Cardiac fibroblast (primary cell): ENCODE measurements around the gene LTBP1.
A peak's percentile ranks its signal among the peaks of the same experiment; 100 is the strongest.

Experiments used
- DNase-seq, 2 donors: peaks; one replicate each; pipeline versions ENCODE4 v3.0.0 to v3.0.0-alpha.2; 2010; ENCODE audit warnings: low read depth in 2 of 2
- H3K4me3 ChIP-seq, 2 donors: replicated peaks in 1 of 2; 1 replicate in 1 of 2; 2 replicates in 1 of 2; pipeline ENCODE4 v1.5.1; 2011; ENCODE audit warnings: low read depth in 2 of 2, low read length in 2 of 2, mild to moderate bottlenecking in 2 of 2, moderate library complexity in 1 of 2
- TF ChIP-seq, protein P1 (sequence below): IDR thresholded peaks from one replicate; pipeline ENCODE4 v1.5.1; 2011; ENCODE audit warnings: low read depth, mild to moderate bottlenecking, low read length, inconsistent platforms

LTBP1 gene

DNA sequence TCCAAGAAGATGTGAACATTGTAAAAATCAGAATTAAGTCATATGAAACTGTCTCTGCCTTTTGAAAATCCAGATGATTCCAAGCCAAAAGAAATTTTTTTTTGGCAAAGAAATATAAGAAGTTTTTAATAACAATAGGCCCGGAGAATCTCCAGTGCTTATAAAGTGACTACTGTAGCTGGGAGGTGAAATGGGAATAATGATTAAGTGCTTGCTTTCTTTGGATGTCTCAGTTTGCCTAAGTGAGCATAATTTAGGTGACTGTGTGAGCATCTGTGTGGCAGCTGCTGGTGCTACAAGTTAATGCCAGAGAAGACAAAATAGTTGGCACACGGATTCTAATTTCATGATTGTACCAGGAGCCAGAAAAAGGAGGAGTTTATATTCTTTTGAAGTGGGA, 185.0 kb downstream of the LTBP1 start:
- no peak overlapping the region for H3K4me3 ChIP-seq
- peak in 1 of 2 donors; percentile 20 for DNase-seq

DNA sequence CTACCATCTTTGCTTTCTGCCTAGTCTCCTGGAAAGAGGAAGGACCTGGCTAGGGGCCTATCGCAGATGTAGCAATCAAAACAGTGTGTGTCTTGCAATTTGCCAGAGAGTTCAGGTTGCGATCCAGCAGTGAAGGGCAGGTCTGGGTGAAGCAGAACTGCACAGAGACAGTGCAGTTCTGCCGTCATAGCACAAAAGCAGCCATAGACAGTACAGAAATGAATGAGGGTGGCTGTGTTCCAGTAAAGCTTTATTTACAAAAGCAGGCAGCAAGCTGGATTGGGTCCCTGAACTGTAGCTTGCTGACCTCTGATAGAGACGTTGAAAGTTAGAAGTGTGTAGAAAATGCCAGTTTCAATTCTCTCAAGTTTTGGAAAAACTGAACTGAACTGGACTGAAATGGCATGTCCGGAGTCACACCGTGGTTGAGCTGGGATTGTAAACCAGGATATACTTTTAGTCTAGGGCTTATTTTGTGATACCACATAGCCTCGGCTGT, 186.8 kb downstream of the LTBP1 start:
- TF ChIP-seq, protein P1, sequence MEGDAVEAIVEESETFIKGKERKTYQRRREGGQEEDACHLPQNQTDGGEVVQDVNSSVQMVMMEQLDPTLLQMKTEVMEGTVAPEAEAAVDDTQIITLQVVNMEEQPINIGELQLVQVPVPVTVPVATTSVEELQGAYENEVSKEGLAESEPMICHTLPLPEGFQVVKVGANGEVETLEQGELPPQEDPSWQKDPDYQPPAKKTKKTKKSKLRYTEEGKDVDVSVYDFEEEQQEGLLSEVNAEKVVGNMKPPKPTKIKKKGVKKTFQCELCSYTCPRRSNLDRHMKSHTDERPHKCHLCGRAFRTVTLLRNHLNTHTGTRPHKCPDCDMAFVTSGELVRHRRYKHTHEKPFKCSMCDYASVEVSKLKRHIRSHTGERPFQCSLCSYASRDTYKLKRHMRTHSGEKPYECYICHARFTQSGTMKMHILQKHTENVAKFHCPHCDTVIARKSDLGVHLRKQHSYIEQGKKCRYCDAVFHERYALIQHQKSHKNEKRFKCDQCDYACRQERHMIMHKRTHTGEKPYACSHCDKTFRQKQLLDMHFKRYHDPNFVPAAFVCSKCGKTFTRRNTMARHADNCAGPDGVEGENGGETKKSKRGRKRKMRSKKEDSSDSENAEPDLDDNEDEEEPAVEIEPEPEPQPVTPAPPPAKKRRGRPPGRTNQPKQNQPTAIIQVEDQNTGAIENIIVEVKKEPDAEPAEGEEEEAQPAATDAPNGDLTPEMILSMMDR: no peak
- peak in 1 of 2 donors; percentile 61 for DNase-seq
- H3K4me3 ChIP-seq: peak overlapping the region in 1 of 2 donors; percentile 82

More for the DNA sequence above, 185.0 kb downstream of the LTBP1 start:
- TF ChIP-seq, protein P1: no peak

DNA sequence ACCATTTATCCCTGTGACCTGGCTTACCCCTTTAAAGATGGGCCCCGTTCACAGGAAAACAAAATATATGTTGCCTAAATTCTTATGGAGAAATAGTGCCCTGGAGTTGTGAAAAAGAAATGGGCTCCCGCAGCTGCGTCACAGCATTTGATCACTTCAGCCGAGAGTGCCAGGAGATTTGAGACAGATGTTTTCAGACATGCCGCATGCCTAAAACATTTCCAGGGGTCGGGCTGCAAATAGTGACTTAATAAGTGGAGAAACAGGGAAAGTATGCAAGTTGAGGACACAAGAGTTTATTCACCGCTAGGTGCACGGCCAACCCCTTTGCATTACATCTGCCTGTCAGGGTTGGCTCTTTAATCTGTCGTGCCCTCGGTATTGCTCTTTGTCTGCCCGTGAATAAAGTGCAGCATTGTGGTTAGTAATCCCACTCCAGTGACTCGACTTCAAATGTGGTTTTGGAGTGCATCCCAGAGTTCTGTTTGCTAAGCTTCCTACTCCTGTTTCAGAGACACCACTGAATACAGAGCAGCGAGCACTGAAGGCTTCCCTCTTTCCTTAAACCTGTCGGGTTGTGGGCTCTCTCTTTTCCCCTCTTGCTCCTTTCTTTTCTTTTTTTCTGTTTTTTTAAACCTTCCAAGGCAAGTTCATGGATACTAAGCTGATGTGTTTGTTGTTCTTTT, 187.5 kb downstream of the LTBP1 start:
- H3K4me3 ChIP-seq: peak overlapping the region; percentile 55 to 82
- TF ChIP-seq, protein P1: peak; percentile 29
- peak; percentile 95 to 99 for DNase-seq

DNA sequence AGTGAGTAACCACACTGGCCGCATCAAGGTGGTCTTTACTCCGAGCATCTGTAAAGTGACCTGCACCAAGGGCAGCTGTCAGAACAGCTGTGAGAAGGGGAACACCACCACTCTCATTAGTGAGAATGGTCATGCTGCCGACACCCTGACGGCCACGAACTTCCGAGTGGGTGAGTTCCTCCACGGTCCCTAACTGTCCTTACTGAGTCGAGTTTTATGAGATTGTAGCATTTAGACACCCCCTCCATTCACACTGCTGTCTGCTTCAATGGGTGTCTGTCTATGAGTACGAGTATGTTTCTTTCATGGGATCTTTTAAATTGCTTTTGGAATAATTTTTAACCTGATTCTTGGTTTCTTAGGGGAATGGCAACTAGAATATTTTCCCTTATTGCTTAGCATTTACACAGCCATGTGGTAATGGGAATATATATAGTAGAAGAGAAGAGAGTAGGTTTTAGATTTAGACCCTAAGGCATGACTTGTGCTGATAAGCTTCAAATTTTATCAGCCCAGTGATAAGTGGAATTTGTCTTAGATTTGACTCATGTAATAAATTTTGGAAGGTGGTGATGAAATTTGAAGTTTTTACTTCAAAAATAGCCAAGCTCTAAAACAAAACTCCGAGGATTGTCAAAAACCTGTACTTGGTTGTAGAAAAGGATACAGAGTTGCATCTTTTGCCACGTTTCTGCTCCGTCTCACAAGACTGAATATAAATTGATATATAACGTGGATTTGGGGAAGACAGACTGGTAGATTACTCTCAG, 188.2 kb downstream of the LTBP1 start:
- DNase-seq: peak; percentile 41 to 56
- H3K4me3 ChIP-seq: peak overlapping the region; percentile 55 to 82

DNA sequence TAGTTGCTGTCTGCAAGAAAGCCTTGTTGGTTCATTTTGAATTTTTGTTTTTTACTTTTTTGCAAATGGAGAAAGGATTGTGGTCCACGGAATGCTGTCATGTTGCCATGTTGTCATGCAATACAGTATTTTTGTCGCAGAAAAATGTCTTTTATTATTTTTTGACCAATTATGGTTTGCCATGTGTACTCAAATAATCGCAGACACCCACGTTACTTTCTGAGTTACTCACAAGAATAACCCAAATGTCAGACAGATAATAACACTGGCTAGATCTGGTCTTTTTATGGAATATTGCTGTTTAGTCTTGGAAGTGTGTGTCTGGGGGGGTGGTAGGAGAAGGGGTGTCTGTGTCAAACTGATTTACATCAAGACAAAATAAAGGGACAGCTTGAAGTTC, 188.9 kb downstream of the LTBP1 start:
- TF ChIP-seq, protein P1: no peak
- H3K4me3 ChIP-seq: peak overlapping the region; percentile 55 to 82
- DNase-seq: peak; percentile 54 to 61

More for the DNA sequence above, 188.2 kb downstream of the LTBP1 start:
- TF ChIP-seq, protein P1: no peak

DNA sequence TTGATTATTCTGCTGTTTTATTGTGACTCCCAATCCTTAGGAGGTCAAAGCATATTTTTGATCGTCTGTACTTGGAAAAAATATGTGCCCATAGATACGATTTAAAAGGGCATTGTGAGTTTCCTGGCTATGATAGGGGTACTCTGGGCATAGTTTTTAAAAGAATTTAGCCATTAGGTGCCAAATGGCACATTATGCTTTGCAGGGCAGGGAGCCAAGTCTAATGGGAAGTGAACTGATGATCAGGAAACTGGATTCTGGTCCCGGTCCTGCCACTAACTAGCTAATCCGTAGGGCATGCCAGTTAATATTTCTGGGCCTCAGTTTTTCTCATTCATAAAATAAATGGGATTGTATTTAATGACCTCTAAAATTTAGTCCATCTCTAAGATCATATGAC, 189.3 kb downstream of the LTBP1 start:
- peak overlapping the region; percentile 55 to 82 for H3K4me3 ChIP-seq
- peak; percentile 51 to 63 for DNase-seq
- TF ChIP-seq, protein P1: no peak
